NCI-H1436 (cell line): ENCODE results near the gene B4GAT1.

Experiments
- DNase-seq: peaks from one replicate; lab custom pipeline; 2025; lab: John Stamatoyannopoulos, UW

Gene B4GAT1

DNA sequence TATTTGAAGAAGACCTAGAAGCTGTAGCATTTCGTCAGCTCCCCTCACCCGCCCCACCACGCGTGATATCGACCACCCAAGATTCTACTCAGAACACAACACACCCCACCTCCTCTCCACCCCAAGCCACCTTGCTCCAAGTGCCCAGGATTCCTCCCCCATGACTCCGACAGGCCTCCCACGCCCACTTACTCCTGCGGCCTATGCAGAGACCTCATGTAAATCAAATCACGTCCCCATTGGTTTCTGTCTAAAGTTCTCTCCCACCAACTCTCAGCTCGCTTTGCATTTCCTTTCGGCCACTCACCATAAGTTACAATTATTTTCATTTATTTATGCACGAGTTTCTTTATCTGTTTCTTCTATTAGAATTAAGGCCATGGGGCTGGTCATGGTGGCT, 44.8 kb downstream of the B4GAT1 start:
- no peak for DNase-seq

DNA sequence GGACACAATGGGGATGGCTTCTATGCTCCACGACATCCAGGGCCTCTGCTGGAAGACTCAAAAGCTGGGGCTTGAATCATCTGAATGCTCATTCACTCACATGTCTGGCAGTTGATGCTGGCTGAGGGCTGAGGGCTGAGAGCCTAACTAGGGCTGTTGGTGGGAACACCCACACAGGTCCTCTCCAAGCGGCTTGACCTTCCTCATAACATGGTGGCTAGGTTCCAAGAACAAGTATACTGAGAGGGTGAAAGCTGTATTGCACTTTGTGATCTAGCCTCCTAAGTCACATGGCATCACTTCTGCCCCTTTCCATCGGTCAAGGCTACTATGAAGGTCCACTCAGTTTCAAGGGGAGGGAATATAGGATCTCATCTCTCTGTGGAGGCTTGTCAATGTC, 48.2 kb downstream of the B4GAT1 start:
- no peak for DNase-seq

DNA sequence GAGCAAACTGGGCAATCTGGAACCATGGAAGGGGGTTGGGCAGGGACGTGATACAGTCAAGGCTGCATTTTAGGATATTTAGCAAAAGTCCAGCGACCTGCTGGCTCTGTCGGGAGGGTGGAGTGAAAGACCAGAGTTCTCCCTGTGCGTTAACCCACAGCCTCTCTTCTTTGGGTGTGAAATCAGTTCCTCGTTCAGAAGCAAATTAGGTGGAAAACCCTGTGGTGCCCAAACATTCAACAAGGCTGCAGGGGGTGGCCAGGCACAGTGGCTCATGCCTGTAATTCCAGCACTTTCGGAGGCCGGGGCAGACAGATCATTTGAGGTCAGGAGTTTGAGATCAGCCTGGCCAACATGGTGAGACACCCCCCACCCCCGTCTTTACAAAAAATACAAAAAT, 49.8 kb downstream of the B4GAT1 start:
- no peak for DNase-seq
